Activated B cell treated with CpG ODN at 0.5 μM for 24 hours (primary cell): ENCODE data around the gene AADACL4. TPM values are rescaled to one million over a fixed set of nuclear protein-coding genes. Genes with fewer than 3 reads are reported as not detected.

Experiments used
- ATAC-seq: fragments of 200-7000 bp; cut with Tn5 transposase; one replicate; pipeline ENCODE4 v1.10.0; 2021; ENCODE audit warnings: low read depth, mild to moderate bottlenecking, moderate library complexity
- CTCF ChIA-PET: fragments of 350-600 bp; sonication (Branson Sonifier 250); formaldehyde crosslinking; loops from one replicate; lab custom pipeline; 2021; ENCODE audit warnings: antibody characterized with exemption; lab: Charles Lee
- POLR2A ChIA-PET: fragments of 350-600 bp; sonication (Branson Sonifier 250); formaldehyde crosslinking; loops from one replicate; lab custom pipeline; 2021; ENCODE audit warnings: antibody characterized with exemption; lab: Charles Lee
- DNase-seq: peaks from one replicate; pipeline ENCODE4 v3.0.0; 2022
- H3K27ac Mint-ChIP-seq: one replicate; pipeline ENCODE4 v1.8.0; 2020; ENCODE audit warnings: mixed read lengths
- H3K27me3 Mint-ChIP-seq: one replicate; pipeline ENCODE4 v1.8.0; 2021; ENCODE audit warnings: mixed read lengths
- H3K36me3 Mint-ChIP-seq: one replicate; pipeline ENCODE4 v1.8.0; 2021; ENCODE audit warnings: low read depth, mixed read lengths
- H3K4me1 Mint-ChIP-seq: one replicate; pipeline ENCODE4 v1.8.0; 2021; ENCODE audit warnings: mixed read lengths
- H3K4me3 Mint-ChIP-seq: one replicate; pipeline ENCODE4 v1.8.0; 2020; ENCODE audit warnings: mild to moderate bottlenecking, mixed read lengths
- H3K9me3 Mint-ChIP-seq: one replicate; pipeline ENCODE4 v1.8.0; 2020; ENCODE audit warnings: mixed read lengths
- intact Hi-C: fragments of 100-400 bp; cut with micrococcal nuclease; formaldehyde crosslinking; loops from one replicate; pipeline ENCODE4 v1.15.1; 2024
- total RNA-seq: library from RNA; stranded (reverse); gene quantifications from 2 replicates; pipeline ENCODE4 v1.2.3, GENCODE V29; 2022
- TF ChIP-seq, protein P1 (sequence below): fragments of 200-600 bp; IDR thresholded peaks from one replicate; pipeline ENCODE4 v1.8.0; 2022; ENCODE audit warnings: antibody characterized with exemption, mild to moderate bottlenecking

AADACL4 gene
- total RNA-seq, 1 donor from 2014 or later, result not detected

DNA sequence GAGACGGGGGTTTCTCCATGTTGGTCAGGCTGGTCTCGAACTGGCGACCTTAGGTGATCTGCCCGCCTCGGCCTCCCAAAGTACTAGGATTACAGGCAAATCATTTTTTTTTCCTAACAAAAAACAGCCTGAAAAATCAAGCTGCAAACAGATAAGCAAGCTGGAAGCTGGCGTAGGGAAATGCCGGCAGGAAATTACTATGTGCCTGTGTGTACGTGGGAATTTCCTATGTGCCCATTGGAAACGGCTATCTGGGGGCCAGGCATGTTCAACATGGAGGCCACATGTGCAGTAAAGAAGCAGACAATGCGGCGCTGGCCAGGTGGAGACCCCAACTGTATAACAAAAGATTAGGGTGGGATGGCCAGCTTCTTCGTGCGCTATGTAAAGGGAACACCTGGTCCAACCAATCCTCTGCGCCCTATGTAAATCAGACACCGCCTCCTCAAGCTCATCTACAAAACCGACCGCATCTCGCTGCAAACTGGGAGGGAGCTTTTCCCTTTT is 9.1 kb upstream of the AADACL4 start:
- intact Hi-C loops, result no loop called here
- no peak overlapping the region for H3K27ac Mint-ChIP-seq
- H3K4me3 Mint-ChIP-seq, result no peak overlapping the region
- no peaks in the 10 kb centered on the region for H3K36me3 Mint-ChIP-seq
- no peak for ATAC-seq
- DNase-seq, result no peak
- peaks cover 2% of the 10 kb centered on the region for H3K27me3 Mint-ChIP-seq
- no peaks in the 10 kb centered on the region for H3K9me3 Mint-ChIP-seq
- no peaks in the 10 kb centered on the region for H3K4me1 Mint-ChIP-seq
- CTCF ChIA-PET, result no interaction called here
- POLR2A ChIA-PET, result no interaction called here
- TF ChIP-seq, protein P1, sequence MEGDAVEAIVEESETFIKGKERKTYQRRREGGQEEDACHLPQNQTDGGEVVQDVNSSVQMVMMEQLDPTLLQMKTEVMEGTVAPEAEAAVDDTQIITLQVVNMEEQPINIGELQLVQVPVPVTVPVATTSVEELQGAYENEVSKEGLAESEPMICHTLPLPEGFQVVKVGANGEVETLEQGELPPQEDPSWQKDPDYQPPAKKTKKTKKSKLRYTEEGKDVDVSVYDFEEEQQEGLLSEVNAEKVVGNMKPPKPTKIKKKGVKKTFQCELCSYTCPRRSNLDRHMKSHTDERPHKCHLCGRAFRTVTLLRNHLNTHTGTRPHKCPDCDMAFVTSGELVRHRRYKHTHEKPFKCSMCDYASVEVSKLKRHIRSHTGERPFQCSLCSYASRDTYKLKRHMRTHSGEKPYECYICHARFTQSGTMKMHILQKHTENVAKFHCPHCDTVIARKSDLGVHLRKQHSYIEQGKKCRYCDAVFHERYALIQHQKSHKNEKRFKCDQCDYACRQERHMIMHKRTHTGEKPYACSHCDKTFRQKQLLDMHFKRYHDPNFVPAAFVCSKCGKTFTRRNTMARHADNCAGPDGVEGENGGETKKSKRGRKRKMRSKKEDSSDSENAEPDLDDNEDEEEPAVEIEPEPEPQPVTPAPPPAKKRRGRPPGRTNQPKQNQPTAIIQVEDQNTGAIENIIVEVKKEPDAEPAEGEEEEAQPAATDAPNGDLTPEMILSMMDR, result no peak

DNA sequence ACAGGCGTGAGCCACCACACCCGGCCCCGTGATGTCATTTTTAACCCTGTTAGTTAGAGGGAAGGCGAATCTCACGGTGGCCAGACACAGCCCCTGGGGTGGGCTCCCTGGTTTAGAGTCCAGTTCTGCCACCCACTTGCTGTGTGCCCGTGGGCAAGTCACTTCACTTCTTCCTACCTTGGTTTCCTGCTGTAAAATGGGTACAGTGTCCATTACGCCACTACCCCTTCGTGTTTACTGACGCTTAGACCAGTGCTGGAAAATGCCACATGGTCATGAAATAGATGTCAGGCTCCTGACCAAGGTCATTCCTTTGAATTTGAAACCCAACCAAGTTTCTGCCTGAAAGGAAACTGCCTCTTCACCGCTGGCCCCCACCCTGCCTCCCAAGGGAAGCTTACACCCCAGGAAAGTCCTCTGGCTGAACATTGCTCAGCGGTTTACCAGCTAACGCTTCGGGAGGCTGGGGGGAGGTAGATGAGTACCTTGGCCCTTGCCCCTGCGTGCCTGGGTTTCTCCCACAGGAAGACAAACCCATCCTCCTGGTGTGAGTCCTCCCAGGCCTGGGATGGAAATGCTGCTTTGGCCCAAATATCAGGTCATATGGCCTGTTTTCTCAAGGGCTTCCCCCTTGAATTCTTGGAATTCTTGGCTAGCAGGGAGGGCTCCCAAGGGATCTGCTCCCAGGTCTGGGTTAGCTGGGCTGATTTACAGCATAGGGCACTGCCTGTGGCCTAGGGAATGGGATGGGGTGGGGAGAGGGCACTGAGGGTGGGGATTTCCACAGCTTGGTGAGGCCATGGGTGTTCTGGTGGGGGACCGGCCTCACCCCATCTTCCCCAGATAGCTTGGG is 7.6 kb upstream of the AADACL4 start:
- H3K36me3 Mint-ChIP-seq, result no peaks in the 10 kb centered on the region
- H3K27me3 Mint-ChIP-seq, result peaks cover 2% of the 10 kb centered on the region
- no peaks in the 10 kb centered on the region for H3K4me1 Mint-ChIP-seq
- intact Hi-C loops, result no loop called here
- POLR2A ChIA-PET, result interaction anchor here (0.5 kb wide), 1 partner anchor 1031 kb away, joined by 3 read pairs; no protein-coding TSS in a partner anchor
- H3K4me3 Mint-ChIP-seq, result no peak overlapping the region
- H3K9me3 Mint-ChIP-seq, result peaks cover 11% of the 10 kb centered on the region
- ATAC-seq, result no peak
- TF ChIP-seq, protein P1, result no peak
- DNase-seq, result no peak
- H3K27ac Mint-ChIP-seq, result no peak overlapping the region
- CTCF ChIA-PET, result no interaction called here

- TF ChIP-seq, protein P1, result no peak
- DNase-seq (no peak), ATAC-seq (no peak)
- POLR2A ChIA-PET, result no interaction called here
- Mint-ChIP-seq H3K27ac (no peak overlapping the region), H3K36me3 (no peaks in the 10 kb centered on the region), H3K4me3 (no peak overlapping the region), H3K9me3 (peaks cover 16% of the 10 kb centered on the region), H3K4me1 (no peaks in the 10 kb centered on the region), H3K27me3 (no peaks in the 10 kb centered on the region)
- intact Hi-C loops, result no loop called here
- CTCF ChIA-PET, result no interaction called here
These were observed 6.2 kb upstream of the AADACL4 start for GRCh38 chr1:12637693-12638092.

- H3K27me3 Mint-ChIP-seq, result peaks cover 3% of the 10 kb centered on the region
- H3K9me3 Mint-ChIP-seq, result peaks cover 16% of the 10 kb centered on the region
- intact Hi-C loops, result no loop called here
- CTCF ChIA-PET, result interaction anchor here (0.6 kb wide), 1 partner anchor 1632 kb away, joined by 3 read pairs; no protein-coding TSS in a partner anchor
- TF ChIP-seq, protein P1, result no peak
- DNase-seq, result no peak
- no peak overlapping the region for H3K27ac Mint-ChIP-seq
- no peak for ATAC-seq
- POLR2A ChIA-PET, result no interaction called here
- no peaks in the 10 kb centered on the region for H3K4me1 Mint-ChIP-seq
- no peak overlapping the region for H3K4me3 Mint-ChIP-seq
- no peaks in the 10 kb centered on the region for H3K36me3 Mint-ChIP-seq
These were observed 3.5 kb upstream of the AADACL4 start for GRCh38 chr1:12640237-12640957.

GRCh38 chr1:12640958-12641272 is 3.0 kb upstream of the AADACL4 start:
- H3K9me3 Mint-ChIP-seq, result peaks cover 16% of the 10 kb centered on the region
- ChIA-PET CTCF (interaction anchor here (0.6 to 1.1 kb wide), 2 partner anchors 18 to 1632 kb away, joined by 3 to 4 read pairs; no protein-coding TSS in a partner anchor), POLR2A (no interaction called here)
- no peak overlapping the region for H3K4me3 Mint-ChIP-seq
- H3K36me3 Mint-ChIP-seq, result no peaks in the 10 kb centered on the region
- ATAC-seq, result no peak
- no peak for DNase-seq
- H3K27me3 Mint-ChIP-seq, result peaks cover 3% of the 10 kb centered on the region
- TF ChIP-seq, protein P1, result no peak
- intact Hi-C loops, result no loop called here
- H3K27ac Mint-ChIP-seq, result no peak overlapping the region
- no peaks in the 10 kb centered on the region for H3K4me1 Mint-ChIP-seq
